ENCODE results near the gene NUAK2.

Gene NUAK2

GRCh38 chr1:205319081-205320018, 2.2 kb downstream of the NUAK2 start:
- no peak for DNase-seq (ENCODE audit: low read depth)

GRCh38 chr1:205318231-205318991, 3.1 kb downstream of the NUAK2 start:
- no peak for DNase-seq (ENCODE audit: low read depth)

GRCh38 chr1:205317311-205317917, 4.1 kb downstream of the NUAK2 start:
- no peak for DNase-seq (ENCODE audit: low read depth)

- no peak for DNase-seq (ENCODE audit: low read depth)
Observed at GRCh38 chr1:205316161-205316566, 5.4 kb downstream of the NUAK2 start.

GRCh38 chr1:205315008-205315618, 6.4 kb downstream of the NUAK2 start:
- DNase-seq (ENCODE audit: low read depth): no peak

GRCh38 chr1:205313563-205314308, 7.8 kb downstream of the NUAK2 start:
- no peak for DNase-seq (ENCODE audit: low read depth)

GRCh38 chr1:205312866-205313562, 8.5 kb downstream of the NUAK2 start:
- no peak for DNase-seq (ENCODE audit: low read depth)

GRCh38 chr1:205310976-205311704, 10.4 kb downstream of the NUAK2 start:
- no peak for DNase-seq (ENCODE audit: low read depth)

- DNase-seq (ENCODE audit: low read depth): no peak
Observed at GRCh38 chr1:205309741-205310140, 11.8 kb downstream of the NUAK2 start.

GRCh38 chr1:205306929-205307566, 14.5 kb downstream of the NUAK2 start:
- no peak for DNase-seq (ENCODE audit: low read depth)

GRCh38 chr1:205304695-205305070, 16.9 kb downstream of the NUAK2 start:
- DNase-seq (ENCODE audit: low read depth): no peak

GRCh38 chr1:205304046-205304694, 17.4 kb downstream of the NUAK2 start:
- no peak for DNase-seq (ENCODE audit: low read depth)

- no peak for DNase-seq (ENCODE audit: low read depth)
Observed at GRCh38 chr1:205303247-205303888, 18.2 kb downstream of the NUAK2 start.

GRCh38 chr1:205301842-205302588, 19.5 kb downstream of the NUAK2 start:
- no peak for DNase-seq (ENCODE audit: low read depth)

GRCh38 chr1:205301205-205301821, 20.2 kb downstream of the NUAK2 start:
- DNase-seq (ENCODE audit: low read depth): no peak

GRCh38 chr1:205300149-205300548, 21.4 kb downstream of the NUAK2 start:
- no peak for DNase-seq (ENCODE audit: low read depth)
